Colonic mucosa (tissue), 4 donors: ENCODE data around the gene HOXC13. TPM values are rescaled to one million over a fixed set of nuclear protein-coding genes. Genes with fewer than 3 reads are reported as not detected.

Experiments used
- DNase-seq: peaks from one replicate; pipeline ENCODE4 v3.0.0-alpha.2; 2020
- H3K27ac ChIP-seq: fragments of 200-600 bp; one replicate; pipeline ENCODE4 v1.8.0; 2021
- H3K27me3 ChIP-seq: fragments of 200-600 bp; one replicate; pipeline ENCODE4 v1.8.0; 2021
- H3K36me3 ChIP-seq: fragments of 200-600 bp; one replicate; pipeline ENCODE4 v1.8.0; 2021
- H3K4me1 ChIP-seq: fragments of 200-600 bp; one replicate; pipeline ENCODE4 v1.8.0; 2021; ENCODE audit warnings: mild to moderate bottlenecking
- H3K4me3 ChIP-seq: fragments of 200-600 bp; one replicate; pipeline ENCODE4 v1.8.0; 2021
- H3K9ac ChIP-seq, 2 donors: one replicate each; pipeline ENCODE4 v1.7.0; 2013; ENCODE audit warnings: control low read depth in 2 of 2, low read depth in 2 of 2, low read length in 2 of 2
- H3K9me3 ChIP-seq: fragments of 200-600 bp; one replicate; pipeline ENCODE4 v1.8.0; 2021
- intact Hi-C: fragments of 100-400 bp; cut with DNase I; formaldehyde crosslinking; loops from one replicate; pipeline ENCODE4 v1.14.1; 2022
- total RNA-seq, 2 donors: library from RNA; stranded (reverse); fragmentation: NEBNext Ultra II Directional in 1 of 2; extraction: Animal tissue kit (Norgen Biotek cat#: 25700) in 1 of 2; gene quantifications; one replicate each; pipeline ENCODE4 v1.2.1, GENCODE V29; 2021
- TF ChIP-seq, protein P1 (sequence below): fragments of 200-600 bp; IDR thresholded peaks from one replicate; pipeline ENCODE4 v1.8.0; 2022; ENCODE audit warnings: antibody characterized with exemption, mild to moderate bottlenecking
- donor health status: healthy.
- donor health status: DM: no; HTN: no; CAD: no.
- donor health status: DM: no; HTN: no; CAD: no.

The HOXC13 gene
- total RNA-seq, 2 donors from 2014 or later = not detected

- no peaks in the 10 kb centered on the region for H3K4me1 ChIP-seq
- H3K27me3 ChIP-seq = peaks cover 87% of the 10 kb centered on the region
- H3K36me3 ChIP-seq = no peaks in the 10 kb centered on the region
- no peak overlapping the region for H3K27ac ChIP-seq
- H3K9ac ChIP-seq = no peak overlapping the region
- H3K9me3 ChIP-seq = no peaks in the 10 kb centered on the region
- no peak for DNase-seq
- intact Hi-C loops = no loop called here
- TF ChIP-seq, protein P1, sequence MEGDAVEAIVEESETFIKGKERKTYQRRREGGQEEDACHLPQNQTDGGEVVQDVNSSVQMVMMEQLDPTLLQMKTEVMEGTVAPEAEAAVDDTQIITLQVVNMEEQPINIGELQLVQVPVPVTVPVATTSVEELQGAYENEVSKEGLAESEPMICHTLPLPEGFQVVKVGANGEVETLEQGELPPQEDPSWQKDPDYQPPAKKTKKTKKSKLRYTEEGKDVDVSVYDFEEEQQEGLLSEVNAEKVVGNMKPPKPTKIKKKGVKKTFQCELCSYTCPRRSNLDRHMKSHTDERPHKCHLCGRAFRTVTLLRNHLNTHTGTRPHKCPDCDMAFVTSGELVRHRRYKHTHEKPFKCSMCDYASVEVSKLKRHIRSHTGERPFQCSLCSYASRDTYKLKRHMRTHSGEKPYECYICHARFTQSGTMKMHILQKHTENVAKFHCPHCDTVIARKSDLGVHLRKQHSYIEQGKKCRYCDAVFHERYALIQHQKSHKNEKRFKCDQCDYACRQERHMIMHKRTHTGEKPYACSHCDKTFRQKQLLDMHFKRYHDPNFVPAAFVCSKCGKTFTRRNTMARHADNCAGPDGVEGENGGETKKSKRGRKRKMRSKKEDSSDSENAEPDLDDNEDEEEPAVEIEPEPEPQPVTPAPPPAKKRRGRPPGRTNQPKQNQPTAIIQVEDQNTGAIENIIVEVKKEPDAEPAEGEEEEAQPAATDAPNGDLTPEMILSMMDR = no peak
- H3K4me3 ChIP-seq = no peak overlapping the region
Measured at GRCh38 chr12:53941750-53942149, 3.1 kb downstream of the HOXC13 start.

DNA sequence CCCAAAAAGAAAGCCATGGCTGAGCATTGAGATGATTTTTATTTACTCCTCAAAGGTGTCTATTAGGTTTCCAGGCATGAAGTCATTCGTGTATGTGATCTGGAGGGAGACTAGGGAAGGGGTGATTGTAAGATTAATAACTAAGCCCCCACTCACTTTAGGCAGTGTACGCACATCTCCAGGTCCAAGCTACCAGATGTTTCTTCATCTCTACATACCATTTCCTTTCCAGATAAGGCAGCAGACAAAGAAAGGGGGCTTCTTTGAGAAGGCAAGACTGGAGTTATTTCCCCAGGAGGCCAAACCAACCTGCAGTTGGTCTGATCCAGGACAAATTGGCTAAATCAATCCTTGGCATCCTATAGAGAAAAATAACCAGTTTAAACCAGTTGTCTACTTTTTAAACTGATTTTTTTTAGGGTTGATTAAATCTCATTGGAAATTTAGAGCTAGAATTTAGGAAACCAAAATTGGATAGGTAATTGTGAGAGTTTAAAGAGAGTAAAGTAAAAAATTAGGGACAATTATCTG lies 3.9 kb downstream of the HOXC13 start:
- Histone ChIP-seq H3K9me3 (no peaks in the 10 kb centered on the region), H3K9ac (no peak overlapping the region), H3K27ac (no peak overlapping the region)

DNA sequence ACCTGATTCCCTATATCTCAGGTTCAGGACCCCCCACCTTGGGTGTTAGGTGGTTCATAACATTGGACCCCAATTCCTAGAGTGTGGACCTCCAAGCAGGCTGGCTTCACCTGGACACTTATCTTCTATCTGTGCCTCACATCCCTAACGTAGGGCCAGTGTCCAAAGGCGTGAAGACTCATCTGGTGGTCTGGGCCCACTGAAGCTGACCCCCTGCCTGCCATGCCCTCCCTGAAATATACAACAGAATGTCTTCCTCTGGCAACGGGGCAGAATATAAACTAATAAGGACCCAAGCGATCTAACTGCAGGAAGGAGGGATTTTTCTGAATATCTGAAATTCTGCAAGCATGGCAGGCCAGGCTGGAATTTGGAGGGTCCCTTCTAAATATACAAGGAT lies 5.6 kb downstream of the HOXC13 start:
- DNase-seq = no peak
- Histone ChIP-seq H3K9ac (no peak overlapping the region), H3K27ac (no peak overlapping the region), H3K36me3 (no peaks in the 10 kb centered on the region), H3K9me3 (no peaks in the 10 kb centered on the region), H3K27me3 (peaks cover 81% of the 10 kb centered on the region), H3K4me1 (no peaks in the 10 kb centered on the region), H3K4me3 (no peak overlapping the region)
- TF ChIP-seq, protein P1 = no peak
- intact Hi-C loops = no loop called here

More for the DNA sequence above, 3.9 kb downstream of the HOXC13 start:
- Histone ChIP-seq H3K27me3 (peaks cover 87% of the 10 kb centered on the region), H3K36me3 (no peaks in the 10 kb centered on the region), H3K4me3 (no peak overlapping the region), H3K4me1 (no peaks in the 10 kb centered on the region)
- intact Hi-C loops = no loop called here
- DNase-seq = no peak
- TF ChIP-seq, protein P1 = no peak

DNA sequence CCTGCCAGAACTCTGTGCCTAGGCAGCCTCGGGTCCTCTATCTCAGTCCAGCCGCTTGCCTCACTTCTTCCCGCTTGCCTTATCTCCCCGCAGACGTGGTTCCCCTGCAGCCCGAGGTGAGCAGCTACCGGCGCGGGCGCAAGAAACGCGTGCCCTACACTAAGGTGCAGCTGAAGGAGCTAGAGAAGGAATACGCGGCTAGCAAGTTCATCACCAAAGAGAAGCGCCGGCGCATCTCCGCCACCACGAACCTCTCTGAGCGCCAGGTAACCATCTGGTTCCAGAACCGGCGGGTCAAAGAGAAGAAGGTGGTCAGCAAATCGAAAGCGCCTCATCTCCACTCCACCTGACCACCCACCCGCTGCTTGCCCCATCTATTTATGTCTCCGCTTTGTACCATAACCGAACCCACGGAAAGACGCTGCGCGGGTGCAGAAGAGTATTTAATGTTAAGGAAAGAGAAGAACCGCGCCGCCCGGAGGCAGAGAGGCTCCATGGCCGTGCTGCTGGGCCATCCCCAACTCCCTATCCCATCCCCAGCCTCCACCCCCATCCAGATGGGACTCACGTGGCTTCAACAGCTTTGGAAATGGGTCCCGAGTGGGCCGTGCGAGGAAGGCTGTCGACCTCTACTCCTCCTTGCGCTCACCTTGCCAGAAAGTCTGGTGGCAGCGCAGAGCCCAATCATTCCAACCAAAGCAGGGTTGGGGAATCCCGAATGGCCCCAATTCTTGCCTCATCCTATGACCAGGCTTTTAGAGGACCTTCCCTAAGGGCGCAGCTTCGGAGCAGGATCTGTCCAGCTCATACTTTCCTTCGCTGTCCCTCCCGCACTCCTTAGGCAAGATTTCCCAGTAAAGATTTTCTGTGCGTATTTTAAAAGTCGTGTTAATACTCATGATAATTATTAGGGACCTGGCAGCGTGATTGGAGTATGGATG lies 6.5 kb downstream of the HOXC13 start:
- H3K4me3 ChIP-seq = no peak overlapping the region
- H3K9ac ChIP-seq = no peak overlapping the region
- TF ChIP-seq, protein P1 = no peak
- H3K4me1 ChIP-seq = no peaks in the 10 kb centered on the region
- no peaks in the 10 kb centered on the region for H3K9me3 ChIP-seq
- intact Hi-C loops = no loop called here
- no peak for DNase-seq
- peaks cover 83% of the 10 kb centered on the region for H3K27me3 ChIP-seq
- no peaks in the 10 kb centered on the region for H3K36me3 ChIP-seq
- H3K27ac ChIP-seq = no peak overlapping the region

DNA sequence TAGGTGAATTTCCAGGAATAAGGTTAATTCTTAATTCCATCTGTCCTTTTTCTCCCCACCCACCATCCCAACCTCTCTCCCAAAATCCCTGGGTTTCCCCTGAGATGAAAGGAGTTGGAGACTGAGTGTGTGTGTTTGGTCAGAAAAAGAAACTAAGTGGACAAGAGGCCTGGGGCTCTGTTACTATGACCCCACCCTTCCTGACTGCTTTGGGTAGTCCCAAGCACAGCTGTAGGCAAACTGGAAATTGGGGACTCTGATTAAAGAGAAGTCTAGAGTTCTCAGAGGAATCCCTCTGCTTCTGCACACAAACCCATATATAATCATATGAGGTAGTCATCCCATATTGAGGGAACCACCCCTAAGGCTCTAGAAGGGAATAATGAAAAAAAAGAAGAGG lies 9.1 kb downstream of the HOXC13 start:
- TF ChIP-seq, protein P1 = no peak
- no peak for DNase-seq
- Histone ChIP-seq H3K9ac (no peak overlapping the region), H3K36me3 (no peaks in the 10 kb centered on the region), H3K9me3 (no peaks in the 10 kb centered on the region), H3K4me3 (no peak overlapping the region), H3K4me1 (no peaks in the 10 kb centered on the region), H3K27ac (no peak overlapping the region), H3K27me3 (peaks cover 93% of the 10 kb centered on the region)
- intact Hi-C loops = no loop called here
